Measurements from ENCODE around the gene CPO. TPM values are rescaled to one million over a fixed set of nuclear protein-coding genes. Genes with fewer than 3 reads are reported as not detected.

CPO gene
- total RNA-seq, 1 experiment from 2014 or later, result 0.40 TPM

GRCh38 chr2:206993396-206993911 lies 54.1 kb downstream of the CPO start:
- Mint-ChIP-seq H3K27me3 (ENCODE audit: unreplicated experiment) (no peaks in the 10 kb centered on the region), H3K27ac (ENCODE audit: unreplicated experiment) (no peak overlapping the region), H3K36me3 (ENCODE audit: insufficient read depth, unreplicated experiment) (no peaks in the 10 kb centered on the region), H3K4me1 (ENCODE audit: low read depth, unreplicated experiment) (peaks cover 9% of the 10 kb centered on the region), H3K4me3 (ENCODE audit: low read depth, unreplicated experiment) (no peak overlapping the region), H3K9me3 (ENCODE audit: low read depth, unreplicated experiment) (peaks cover 3% of the 10 kb centered on the region)
- DNase-seq, result no peak
- intact Hi-C loops (cut with micrococcal nuclease; ENCODE audit: unreplicated experiment), result no loop called here
- no peak for TF ChIP-seq CTCF (IDR thresholded peaks at IDR 0.05; ENCODE audit: unreplicated experiment)
- no TSS peak for BruUV-seq (replicated peaks)
- CTCF ChIA-PET, result interaction anchor here (0.6 kb wide), 1 partner anchor 167 kb away, joined by 3 read pairs; no protein-coding TSS in a partner anchor

- Mint-ChIP-seq H3K9me3 (ENCODE audit: low read depth, unreplicated experiment) (peaks cover 3% of the 10 kb centered on the region), H3K4me3 (ENCODE audit: low read depth, unreplicated experiment) (no peak overlapping the region), H3K27me3 (ENCODE audit: unreplicated experiment) (no peaks in the 10 kb centered on the region), H3K4me1 (ENCODE audit: low read depth, unreplicated experiment) (peaks cover 6% of the 10 kb centered on the region), H3K27ac (ENCODE audit: unreplicated experiment) (no peak overlapping the region), H3K36me3 (ENCODE audit: insufficient read depth, unreplicated experiment) (no peaks in the 10 kb centered on the region)
- BruUV-seq (replicated peaks), result no TSS peak
- CTCF ChIA-PET, result no interaction called here
- intact Hi-C loops (cut with micrococcal nuclease; ENCODE audit: unreplicated experiment), result no loop called here
- TF ChIP-seq CTCF (IDR thresholded peaks at IDR 0.05; ENCODE audit: unreplicated experiment), result no peak
- DNase-seq, result no peak
Observed at GRCh38 chr2:206993964-206994363, 54.6 kb downstream of the CPO start.

GRCh38 chr2:206996556-206997065 lies 57.3 kb downstream of the CPO start:
- TF ChIP-seq CTCF (IDR thresholded peaks at IDR 0.05; ENCODE audit: unreplicated experiment), result no peak
- Mint-ChIP-seq H3K4me1 (ENCODE audit: low read depth, unreplicated experiment) (no peaks in the 10 kb centered on the region), H3K36me3 (ENCODE audit: insufficient read depth, unreplicated experiment) (no peaks in the 10 kb centered on the region), H3K27me3 (ENCODE audit: unreplicated experiment) (no peaks in the 10 kb centered on the region), H3K27ac (ENCODE audit: unreplicated experiment) (no peak overlapping the region), H3K4me3 (ENCODE audit: low read depth, unreplicated experiment) (no peak overlapping the region), H3K9me3 (ENCODE audit: low read depth, unreplicated experiment) (peaks cover 3% of the 10 kb centered on the region)
- CTCF ChIA-PET, result no interaction called here
- DNase-seq, result no peak
- no TSS peak for BruUV-seq (replicated peaks)
- intact Hi-C loops (cut with micrococcal nuclease; ENCODE audit: unreplicated experiment), result no loop called here

- H3K9me3 Mint-ChIP-seq (ENCODE audit: low read depth, unreplicated experiment), result no peaks in the 10 kb centered on the region
- H3K4me3 Mint-ChIP-seq (ENCODE audit: low read depth, unreplicated experiment), result no peak overlapping the region
- no peak for DNase-seq
- BruUV-seq (replicated peaks), result no TSS peak
- no peak overlapping the region for H3K27ac Mint-ChIP-seq (ENCODE audit: unreplicated experiment)
- no peaks in the 10 kb centered on the region for H3K36me3 Mint-ChIP-seq (ENCODE audit: insufficient read depth, unreplicated experiment)
- intact Hi-C loops (cut with micrococcal nuclease; ENCODE audit: unreplicated experiment), result no loop called here
- peak; percentile 19 for TF ChIP-seq CTCF (IDR thresholded peaks at IDR 0.05; ENCODE audit: unreplicated experiment)
- no peaks in the 10 kb centered on the region for H3K27me3 Mint-ChIP-seq (ENCODE audit: unreplicated experiment)
- CTCF ChIA-PET, result no interaction called here
- H3K4me1 Mint-ChIP-seq (ENCODE audit: low read depth, unreplicated experiment), result peaks cover 28% of the 10 kb centered on the region
Observed at GRCh38 chr2:207008105-207008990, 69.0 kb downstream of the CPO start.

Data from Calu3 (cell line).